Esophagus (tissue), 2 donors: ENCODE results near the gene ARPC3. TPM values are rescaled to one million over a fixed set of nuclear protein-coding genes. Genes with fewer than 3 reads are reported as not detected.
A peak's percentile ranks its signal among the peaks of the same experiment; 100 is the strongest.
"Not testable (repeated sequence)": the region's sequence is repeated elsewhere in the genome, so short reads cannot be mapped to it uniquely, and the experiment has no call there.

ENCODE experiments used
- H3K27ac ChIP-seq, 2 donors: one replicate each; pipeline ENCODE4 v1.5.1; 2013; ENCODE audit warnings: low read depth in 2 of 2, mild to moderate bottlenecking in 2 of 2, inconsistent platforms in 1 of 2, low read length in 1 of 2, moderate library complexity in 1 of 2
- H3K27me3 ChIP-seq, 2 donors: one replicate each; pipeline ENCODE4 v1.6.1; 2013; ENCODE audit warnings: low read length in 2 of 2, control low read depth in 1 of 2, mild to moderate bottlenecking in 1 of 2; ENCODE audit not compliant: insufficient read depth in 2 of 2, control insufficient read depth in 1 of 2
- H3K36me3 ChIP-seq, 2 donors: one replicate each; pipeline ENCODE4 v1.6.1; 2013; ENCODE audit warnings: low read length in 1 of 2; ENCODE audit not compliant: control insufficient read depth in 2 of 2, insufficient read depth in 2 of 2
- H3K4me1 ChIP-seq, 2 donors: one replicate each; pipeline ENCODE4 v1.6.1; 2013; ENCODE audit warnings: low read length in 1 of 2; ENCODE audit not compliant: control insufficient read depth in 2 of 2, insufficient read depth in 2 of 2
- H3K4me3 ChIP-seq, 2 donors: one replicate each; pipeline ENCODE4 v1.5.1; 2013; ENCODE audit warnings: low read length in 2 of 2, mild to moderate bottlenecking in 2 of 2, low read depth in 1 of 2, moderate library complexity in 1 of 2
- H3K9me3 ChIP-seq, 2 donors: one replicate each; pipeline ENCODE4 v1.6.1; 2013; ENCODE audit warnings: mild to moderate bottlenecking in 2 of 2, low read depth in 1 of 2, low read length in 1 of 2, moderate library complexity in 1 of 2; ENCODE audit not compliant: control insufficient read depth in 2 of 2, insufficient read depth in 1 of 2
- WGBS, 2 donors: extraction: QIAGEN DNeasy Blood & Tissue Kit; methylation state at CpG; one replicate each; pipeline ENCODE4 v1.1.7; 2013; 5-methylcytosine and 5-hydroxymethylcytosine counted together
- polyA plus RNA-seq, 2 donors: library from polyadenylated mRNA; stranded (reverse); fragments of 200-250 nt; gene quantifications; one replicate each; pipeline ENCODE4 v1.2.3, GENCODE V29; 2013
- donor health status: healthy with polysubstance abuse.
- donor health status: Bipolar disorder and iron deficiency.

Gene ARPC3
- 100 to 1,000 TPM; 395 to 601 TPM for polyA plus RNA-seq

GRCh38 chr12:110449799-110450497 lies at the start of gene ARPC3:
ARPC3 (minus strand) TSS chr12:110450337; CDS start chr12:110450260, 77 bp downstream.
- 1% methylated on average over 51 of the region's 51 CpGs for WGBS, 2 donors
- H3K36me3 ChIP-seq: peaks cover 2 to 4% of the 10 kb centered on the region in 2 donors
- H3K4me1 ChIP-seq: no peaks in the 10 kb centered on the region
- H3K9me3 ChIP-seq: no peaks in the 10 kb centered on the region
- no peaks in the 10 kb centered on the region for H3K27me3 ChIP-seq
- peak within 1 kb of the TSS; percentile 72 to 98 for H3K4me3 ChIP-seq
- H3K27ac ChIP-seq: peak within 1 kb of the TSS; percentile 93 to 97

- 52 to 56% methylated on average over 4 of the region's 4 CpGs for WGBS, 2 donors
- H3K4me3 ChIP-seq: no peak overlapping the region
- H3K36me3 ChIP-seq: peaks cover 0 to 2% of the 10 kb centered on the region in 2 donors
- H3K4me1 ChIP-seq: no peaks in the 10 kb centered on the region
- H3K27ac ChIP-seq: peak overlapping the region in 1 of 2 donors; percentile 41
- H3K9me3 ChIP-seq: no peaks in the 10 kb centered on the region
- no peaks in the 10 kb centered on the region for H3K27me3 ChIP-seq
These were observed 49.0 kb upstream of the ARPC3 start for GRCh38 chr12:110498984-110499706.

GRCh38 chr12:110475426-110475825 lies 25.3 kb upstream of the ARPC3 start:
- H3K4me1 ChIP-seq: no peaks in the 10 kb centered on the region
- H3K4me3 ChIP-seq: no peak overlapping the region
- WGBS, 2 donors: 94 to 96% methylated on average over 7 of the region's 7 CpGs
- H3K27ac ChIP-seq: no peak overlapping the region
- H3K9me3 ChIP-seq: no peaks in the 10 kb centered on the region
- no peaks in the 10 kb centered on the region for H3K27me3 ChIP-seq
- H3K36me3 ChIP-seq: no peaks in the 10 kb centered on the region

- Histone ChIP-seq H3K9me3 (no peaks in the 10 kb centered on the region), H3K27ac (peak within 1 kb of the TSS; percentile 93 to 96), H3K27me3 (no peaks in the 10 kb centered on the region), H3K36me3 (peaks cover 4 to 5% of the 10 kb centered on the region in 2 donors), H3K4me3 (peak within 1 kb of the TSS; percentile 66 to 72), H3K4me1 (peaks cover 0 to 11% of the 10 kb centered on the region in 2 donors)
- WGBS, 2 donors: 0 to 1% methylated on average over 74 to 78 of the region's 78 CpGs
These were observed 18.3 kb upstream of the ARPC3 start, which contains the start of the genes FAM216A and GPN3 for GRCh38 chr12:110468214-110469048. FAM216A (plus strand) TSS chr12:110468845; CDS start chr12:110468876, 31 bp downstream. GPN3 (minus strand) TSS chr12:110468257; CDS start chr12:110468203, 54 bp downstream.

- WGBS, 2 donors: 0 to 1% methylated on average over 15 of the region's 15 CpGs
- peaks cover 4 to 5% of the 10 kb centered on the region in 2 donors for H3K36me3 ChIP-seq
- H3K4me1 ChIP-seq: peaks cover 0 to 11% of the 10 kb centered on the region in 2 donors
- peak overlapping the region; percentile 65 to 66 for H3K27ac ChIP-seq
- peak overlapping the region; percentile 63 to 72 for H3K4me3 ChIP-seq
- no peaks in the 10 kb centered on the region for H3K9me3 ChIP-seq
- H3K27me3 ChIP-seq: no peaks in the 10 kb centered on the region
These were observed 17.7 kb upstream of the ARPC3 start for GRCh38 chr12:110467847-110468213.

- Histone ChIP-seq H3K27me3 (no peaks in the 10 kb centered on the region), H3K27ac (no peak overlapping the region), H3K4me3 (no peak overlapping the region), H3K9me3 (no peaks in the 10 kb centered on the region), H3K4me1 (peaks cover 0 to 11% of the 10 kb centered on the region in 2 donors), H3K36me3 (peaks cover 4 to 5% of the 10 kb centered on the region in 2 donors)
- WGBS, 2 donors: 51 to 73% methylated on average over 5 of the region's 5 CpGs
These were observed 16.7 kb upstream of the ARPC3 start for GRCh38 chr12:110466791-110467190.

- not testable (repeated sequence) for H3K36me3 ChIP-seq, H3K9me3 ChIP-seq, H3K4me3 ChIP-seq, H3K27ac ChIP-seq, H3K27me3 ChIP-seq
- 88 to 90% methylated on average over 11 of the region's 11 CpGs for WGBS, 2 donors
- H3K4me1 ChIP-seq: peaks cover 0 to 11% of the 10 kb centered on the region in 2 donors
These were observed 15.6 kb upstream of the ARPC3 start for GRCh38 chr12:110465765-110466164.

- Histone ChIP-seq H3K4me3 (no peak overlapping the region), H3K4me1 (peaks cover 0 to 11% of the 10 kb centered on the region in 2 donors), H3K9me3 (no peaks in the 10 kb centered on the region), H3K27ac (no peak overlapping the region), H3K27me3 (no peaks in the 10 kb centered on the region), H3K36me3 (peaks cover 4 to 5% of the 10 kb centered on the region in 2 donors)
- WGBS, 2 donors: 84 to 90% methylated on average over 2 of the region's 2 CpGs
These were observed 14.9 kb upstream of the ARPC3 start for GRCh38 chr12:110465024-110465423.

- not testable (repeated sequence) for H3K4me3 ChIP-seq, H3K36me3 ChIP-seq, H3K9me3 ChIP-seq, H3K4me1 ChIP-seq, H3K27ac ChIP-seq, H3K27me3 ChIP-seq
- WGBS, 2 donors: 89% methylated on average over 5 of the region's 5 CpGs
These were observed 11.1 kb upstream of the ARPC3 start for GRCh38 chr12:110461189-110461588.
